ENCODE measurements around the gene BABAM2. TPM values are rescaled to one million over a fixed set of nuclear protein-coding genes. Genes with fewer than 3 reads are reported as not detected.

The BABAM2 gene
- total and polyA plus RNA-seq, 10 of the 15 experiments (the other 5 are each of a cell fraction or from before 2014, with no cell fraction given) = 30.7 to 59.9 (median 44.5) TPM

- intact Hi-C loops (cut with micrococcal nuclease; ENCODE audit: unreplicated experiment) = no loop called here
- H4K20me1 ChIP-seq (ENCODE audit: control insufficient read depth, insufficient read depth) = no peaks in the 10 kb centered on the region
- POLR2A ChIA-PET = no interaction called here
- no peak overlapping the region for H3K27ac ChIP-seq (ENCODE audit: control insufficient read depth, insufficient read depth)
- H3K4me1 ChIP-seq (ENCODE audit: control insufficient read depth, insufficient read depth, low read length) = no peaks in the 10 kb centered on the region
- no peak overlapping the region for H2AFZ ChIP-seq (ENCODE audit: control insufficient read depth, low read depth, low read length)
- H3K9me3 ChIP-seq (replicated peaks; ENCODE audit: control insufficient read depth, insufficient read depth, low read length) = no peaks in the 10 kb centered on the region
- SMC1A ChIA-PET (ENCODE audit: uncharacterized antibody, unreplicated experiment) = no interaction called here
- no peaks in the 10 kb centered on the region for H3K27me3 ChIP-seq (replicated peaks in 1 of 2; ENCODE audit: control insufficient read depth in 2 of 2, insufficient read depth in 2 of 2, low read length in 1 of 2)
- BruUV-seq (replicated peaks) = no TSS peak
- 95% methylated on average over 2 of the region's 2 CpGs for WGBS (ENCODE audit: insufficient coverage, insufficient replicate concordance, low lambda C conversion rate, missing lambda C conversion rate)
- CTCF ChIA-PET = no interaction called here
- TF ChIP-seq RB1 (IDR thresholded peaks at IDR 0.05; ENCODE audit: borderline replicate concordance) = no peak
- TF ChIP-seq, protein P1, sequence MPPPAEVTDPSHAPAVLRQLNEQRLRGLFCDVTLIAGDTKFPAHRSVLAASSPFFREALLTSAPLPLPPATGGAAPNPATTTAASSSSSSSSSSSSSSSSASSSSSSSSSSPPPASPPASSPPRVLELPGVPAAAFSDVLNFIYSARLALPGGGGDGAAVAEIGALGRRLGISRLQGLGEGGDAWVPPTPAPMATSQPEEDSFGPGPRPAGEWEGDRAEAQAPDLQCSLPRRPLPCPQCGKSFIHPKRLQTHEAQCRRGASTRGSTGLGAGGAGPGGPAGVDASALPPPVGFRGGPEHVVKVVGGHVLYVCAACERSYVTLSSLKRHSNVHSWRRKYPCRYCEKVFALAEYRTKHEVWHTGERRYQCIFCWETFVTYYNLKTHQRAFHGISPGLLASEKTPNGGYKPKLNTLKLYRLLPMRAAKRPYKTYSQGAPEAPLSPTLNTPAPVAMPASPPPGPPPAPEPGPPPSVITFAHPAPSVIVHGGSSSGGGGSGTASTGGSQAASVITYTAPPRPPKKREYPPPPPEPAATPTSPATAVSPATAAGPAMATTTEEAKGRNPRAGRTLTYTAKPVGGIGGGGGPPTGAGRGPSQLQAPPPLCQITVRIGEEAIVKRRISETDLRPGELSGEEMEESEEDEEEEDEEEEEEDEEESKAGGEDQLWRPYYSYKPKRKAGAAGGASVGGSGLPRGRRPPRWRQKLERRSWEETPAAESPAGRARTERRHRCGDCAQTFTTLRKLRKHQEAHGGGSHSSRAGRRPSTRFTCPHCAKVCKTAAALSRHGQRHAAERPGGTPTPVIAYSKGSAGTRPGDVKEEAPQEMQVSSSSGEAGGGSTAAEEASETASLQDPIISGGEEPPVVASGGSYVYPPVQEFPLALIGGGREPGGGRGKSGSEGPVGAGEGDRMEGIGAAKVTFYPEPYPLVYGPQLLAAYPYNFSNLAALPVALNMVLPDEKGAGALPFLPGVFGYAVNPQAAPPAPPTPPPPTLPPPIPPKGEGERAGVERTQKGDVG (CRISPR knock-in tag; IDR thresholded peaks at IDR 0.05) = no peak
- TF ChIP-seq CTCF (IDR thresholded peaks at IDR 0.05 in 2 of 3, conservative IDR thresholded peaks at IDR 0.05 in 1 of 3; ENCODE audit: control insufficient read depth in 2 of 3, extremely low read depth in 1 of 3, insufficient read depth in 1 of 3, low read depth in 3 of 3, low read length in 3 of 3) = no peak
- TF ChIP-seq BACH1 (IDR thresholded peaks at IDR 0.05; ENCODE audit: borderline replicate concordance) = no peak
- no peak for FAIRE-seq
- no peak overlapping the region for H3K4me2 ChIP-seq (ENCODE audit: control insufficient read depth, insufficient read depth)
- H3K79me2 ChIP-seq (ENCODE audit: control insufficient read depth, insufficient read depth, low read length) = no peaks in the 10 kb centered on the region
- RAD21 ChIA-PET (ENCODE audit: unreplicated experiment) = no interaction called here
- H3K36me3 ChIP-seq (ENCODE audit: control insufficient read depth in 2 of 2, insufficient read depth in 2 of 2, low read length in 1 of 2) = peaks cover 0 to 2% of the 10 kb centered on the region in 2 experiments; a peak in 1 of 4 replicates
- no peak overlapping the region for H3K4me3 ChIP-seq
- no peak overlapping the region for H3K9ac ChIP-seq (ENCODE audit: control insufficient read depth, insufficient read depth, low read length)
- DNase-seq (ENCODE audit: low read depth, low spot score) = no peak
- in situ Hi-C loops (cut with MboI) = no loop called here
- no peak for ATAC-seq
These were observed 30.9 kb downstream of the BABAM2 start for GRCh38 chr2:27921424-27921823.
